PC-9 (cell line): Measurements from ENCODE around the gene PLCH2. TPM values are rescaled to one million over a fixed set of nuclear protein-coding genes. Genes with fewer than 3 reads are reported as not detected.

Experiments used
- BruUV-seq: library from RNA; stranded (reverse); fragments of 400-500 nt; replicated peaks from 2 replicates; lab custom pipeline; 2021; lab: Mats Ljungman, UMichigan
- CTCF ChIA-PET: fragments of 300-600 bp; sonication (Branson Sonifier 250); formaldehyde crosslinking; loops from one replicate; lab custom pipeline; 2022; ENCODE audit warnings: antibody characterized with exemption; lab: Charles Lee
- POLR2A ChIA-PET: fragments of 300-600 bp; sonication (Branson Sonifier 250); formaldehyde crosslinking; loops from one replicate; lab custom pipeline; 2022; ENCODE audit warnings: antibody characterized with exemption; ENCODE audit not compliant: unreplicated experiment; lab: Charles Lee
- DNase-seq, 2 experiments: peaks; one replicate each; pipeline versions ENCODE4 v3.0.0 to v3.0.0-alpha.2; 2015 to 2022; ENCODE audit warnings: mixed read lengths in 1 of 2
- H2AFZ ChIP-seq: fragments of 200-600 bp; sonication (generic); 2 replicates; pipeline ENCODE4 v1.8.1; 2017; ENCODE audit warnings: antibody characterized with exemption
- H3F3A ChIP-seq: fragments of 200-600 bp; sonication (generic); 2 replicates; pipeline ENCODE4 v1.8.1; 2017; ENCODE audit warnings: antibody characterized with exemption, mild to moderate bottlenecking, low read depth; ENCODE audit not compliant: insufficient read depth
- H3K27ac ChIP-seq: fragments of 200-600 bp; sonication (generic); 2 replicates; pipeline ENCODE4 v1.6.1; 2016; ENCODE audit warnings: mixed run types
- H3K27me3 ChIP-seq: fragments of 200-600 bp; sonication (generic); 2 replicates; pipeline ENCODE4 v1.6.1; 2016; ENCODE audit warnings: low read depth, mixed run types; ENCODE audit not compliant: insufficient read depth
- H3K36me3 ChIP-seq: fragments of 200-600 bp; sonication (generic); 2 replicates; pipeline ENCODE4 v1.6.1; 2016; ENCODE audit warnings: low read depth, mixed run types
- H3K4me1 ChIP-seq: fragments of 200-600 bp; sonication (generic); replicated peaks from 2 replicates; pipeline ENCODE4 v1.6.1; 2016; ENCODE audit warnings: mixed run types; ENCODE audit not compliant: insufficient read depth
- H3K4me2 ChIP-seq: fragments of 200-600 bp; sonication (generic); 2 replicates; pipeline ENCODE4 v1.6.1; 2017; ENCODE audit warnings: mixed run types
- H3K4me3 ChIP-seq: fragments of 200-600 bp; sonication (generic); 2 replicates; pipeline ENCODE4 v1.6.1; 2016; ENCODE audit warnings: mixed run types
- H3K79me2 ChIP-seq: fragments of 200-600 bp; sonication (generic); 2 replicates; pipeline ENCODE4 v1.6.1; 2017; ENCODE audit warnings: low read depth, mixed run types
- H3K9me2 ChIP-seq: fragments of 200-600 bp; sonication (generic); 2 replicates; pipeline ENCODE4 v1.8.1; 2017; ENCODE audit warnings: mild to moderate bottlenecking; ENCODE audit not compliant: insufficient read depth
- H3K9me3 ChIP-seq: fragments of 200-600 bp; sonication (generic); 2 replicates; pipeline ENCODE4 v1.8.1; 2016; ENCODE audit warnings: low read depth; ENCODE audit not compliant: insufficient read depth
- H4K20me1 ChIP-seq: fragments of 200-600 bp; sonication (generic); 2 replicates; pipeline ENCODE4 v1.8.1; 2017; ENCODE audit not compliant: insufficient read depth
- CTCF ChIP-seq: fragments of 200-600 bp; sonication (generic); conservative IDR thresholded peaks from 2 replicates; pipeline ENCODE4 v1.6.1; 2017; ENCODE audit warnings: mixed run types, antibody characterized with exemption, mild to moderate bottlenecking, moderate library complexity
- EZH2 ChIP-seq: fragments of 200-600 bp; sonication (generic); IDR thresholded peaks from 2 replicates; pipeline ENCODE4 v1.8.0; 2017; ENCODE audit warnings: antibody characterized with exemption, low read depth
- intact Hi-C: fragments of 100-400 bp; cut with micrococcal nuclease; formaldehyde crosslinking; loops from one replicate; pipeline ENCODE4 v1.10.0; 2022; ENCODE audit not compliant: unreplicated experiment
- total RNA-seq: library from RNA; stranded (reverse); gene quantifications from 2 replicates; pipeline ENCODE4 v1.2.3, GENCODE V29; 2021

The PLCH2 gene
- total RNA-seq, 1 experiment from 2014 or later: 0.98 TPM

DNA sequence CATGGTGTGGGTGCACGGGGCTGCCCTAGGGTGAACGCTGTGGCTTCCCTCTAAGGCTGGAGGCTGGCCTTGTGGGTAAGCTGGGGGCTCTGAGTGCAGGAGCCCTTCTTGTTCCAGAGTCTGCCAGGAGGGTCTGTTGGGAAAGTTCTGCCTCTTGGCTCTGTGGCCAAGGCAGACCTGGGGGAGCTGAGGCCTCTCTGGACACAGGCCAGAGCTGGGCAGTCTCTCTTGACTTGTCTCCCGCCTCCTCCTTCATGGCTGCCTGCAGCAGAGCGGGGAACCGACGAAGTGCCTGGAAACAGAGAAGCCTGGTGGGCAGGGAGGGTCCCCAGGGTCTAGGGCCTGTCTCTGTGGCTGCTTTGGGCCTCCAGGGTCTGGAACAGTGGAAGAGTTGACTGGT lies 33.4 kb upstream of the PLCH2 start:
- TF ChIP-seq CTCF: no peak
- no peak for TF ChIP-seq EZH2

DNA sequence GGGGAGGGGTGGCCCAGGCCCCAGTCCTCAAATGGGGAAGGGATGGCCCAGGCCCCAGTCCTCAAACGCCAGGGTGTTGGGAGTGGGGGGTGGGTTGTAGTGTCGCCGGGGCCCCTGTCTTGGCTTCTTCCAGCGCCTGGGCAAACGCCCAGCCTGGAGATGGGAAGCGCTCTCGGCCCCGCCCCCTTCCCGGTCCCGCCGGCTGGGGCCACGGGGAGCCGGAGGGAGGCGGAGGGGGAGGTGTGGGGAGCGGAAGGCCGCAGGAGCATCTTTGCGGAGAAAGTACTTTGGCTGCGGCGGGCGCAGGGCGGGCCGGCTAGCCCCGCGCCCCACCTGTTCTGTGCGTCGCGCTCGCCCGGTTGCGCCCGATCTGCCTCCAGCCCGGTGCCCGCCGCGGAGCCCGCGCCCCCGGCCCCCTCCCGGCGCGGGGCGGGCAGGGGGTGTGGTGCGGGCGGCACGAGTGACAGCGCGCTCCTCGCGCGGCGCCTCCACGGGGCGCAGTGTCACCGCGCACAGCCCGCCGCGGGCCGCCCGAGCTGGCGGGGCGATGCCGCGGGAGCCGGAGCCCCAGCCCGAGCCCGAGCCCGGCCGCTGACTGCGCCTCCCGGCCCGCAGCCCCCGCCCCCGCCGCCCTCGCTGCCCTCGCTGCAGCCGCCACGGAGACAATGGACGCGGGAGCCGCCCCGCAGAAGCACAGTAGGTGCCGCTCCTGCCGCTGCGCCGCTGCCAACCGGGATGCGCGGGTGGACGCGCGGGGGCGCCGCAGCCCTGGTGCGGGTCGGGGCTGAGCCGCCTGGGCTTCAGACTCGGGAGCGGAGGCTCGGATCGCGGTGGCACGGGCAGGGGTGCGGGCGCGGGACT lies 32.6 kb upstream of the PLCH2 start:
- no peak overlapping the region for H3K4me3 ChIP-seq
- no peaks in the 10 kb centered on the region for H3K9me2 ChIP-seq
- DNase-seq: no peak
- peaks cover 6% of the 10 kb centered on the region; the same call in 1 of the 2 replicates for H4K20me1 ChIP-seq
- ChIA-PET CTCF (no interaction called here), POLR2A (no interaction called here)
- intact Hi-C loops: no loop called here
- H3K4me2 ChIP-seq: no peak overlapping the region
- no peaks in the 10 kb centered on the region; the same call in 1 of the 2 replicates for H3F3A ChIP-seq
- H2AFZ ChIP-seq: no peak overlapping the region
- H3K79me2 ChIP-seq: no peaks in the 10 kb centered on the region
- BruUV-seq: no TSS peak
- peaks cover 34% of the 10 kb centered on the region for H3K27me3 ChIP-seq
- no peaks in the 10 kb centered on the region for H3K36me3 ChIP-seq
- H3K4me1 ChIP-seq: no peaks in the 10 kb centered on the region
- TF ChIP-seq EZH2: no peak
- no peak for TF ChIP-seq CTCF
- H3K9me3 ChIP-seq: no peaks in the 10 kb centered on the region
- no peak overlapping the region for H3K27ac ChIP-seq

More for the DNA sequence above, 33.4 kb upstream of the PLCH2 start:
- H3K79me2 ChIP-seq: no peaks in the 10 kb centered on the region
- CTCF ChIA-PET: no interaction called here
- POLR2A ChIA-PET: no interaction called here
- no peaks in the 10 kb centered on the region for H3K9me3 ChIP-seq
- H3F3A ChIP-seq: no peaks in the 10 kb centered on the region
- no peak for DNase-seq
- no peak overlapping the region for H3K4me2 ChIP-seq
- H3K27ac ChIP-seq: no peak overlapping the region
- intact Hi-C loops: no loop called here
- peaks cover 6% of the 10 kb centered on the region; the same call in 1 of the 2 replicates for H4K20me1 ChIP-seq
- H3K36me3 ChIP-seq: no peaks in the 10 kb centered on the region
- no peak overlapping the region for H2AFZ ChIP-seq
- BruUV-seq: no TSS peak
- H3K9me2 ChIP-seq: no peaks in the 10 kb centered on the region
- no peak overlapping the region for H3K4me3 ChIP-seq
- H3K4me1 ChIP-seq: no peaks in the 10 kb centered on the region
- peaks cover 41% of the 10 kb centered on the region for H3K27me3 ChIP-seq

GRCh38 chr1:2444138-2444591 lies 31.9 kb upstream of the PLCH2 start:
- CTCF ChIA-PET: no interaction called here
- Histone ChIP-seq H3K36me3 (no peaks in the 10 kb centered on the region), H3K9me3 (no peaks in the 10 kb centered on the region), H3K4me2 (no peak overlapping the region), H3K79me2 (no peaks in the 10 kb centered on the region), H3F3A (no peaks in the 10 kb centered on the region; the same call in 1 of the 2 replicates), H4K20me1 (peaks cover 6% of the 10 kb centered on the region; the same call in 1 of the 2 replicates), H3K27me3 (peaks cover 32% of the 10 kb centered on the region), H3K4me1 (no peaks in the 10 kb centered on the region), H3K27ac (no peak overlapping the region), H3K9me2 (no peaks in the 10 kb centered on the region), H2AFZ (no peak overlapping the region), H3K4me3 (no peak overlapping the region)
- POLR2A ChIA-PET: no interaction called here
- BruUV-seq: no TSS peak
- no peak for TF ChIP-seq CTCF
- intact Hi-C loops: no loop called here
- DNase-seq: no peak
